Stimulated activated CD8-positive, alpha-beta memory T cell treated with anti-CD3 and anti-CD28 coated beads, Interleukin-2, amount 100 ng/mL, for 48 hours (primary cell): ENCODE results near the gene TLE4.

Source experiments
- DNase-seq, 2 donors: peaks; one replicate each; pipeline ENCODE4 v3.0.0-alpha.2; 2020; ENCODE audit warnings: low read depth in 2 of 2

TLE4 gene

DNA sequence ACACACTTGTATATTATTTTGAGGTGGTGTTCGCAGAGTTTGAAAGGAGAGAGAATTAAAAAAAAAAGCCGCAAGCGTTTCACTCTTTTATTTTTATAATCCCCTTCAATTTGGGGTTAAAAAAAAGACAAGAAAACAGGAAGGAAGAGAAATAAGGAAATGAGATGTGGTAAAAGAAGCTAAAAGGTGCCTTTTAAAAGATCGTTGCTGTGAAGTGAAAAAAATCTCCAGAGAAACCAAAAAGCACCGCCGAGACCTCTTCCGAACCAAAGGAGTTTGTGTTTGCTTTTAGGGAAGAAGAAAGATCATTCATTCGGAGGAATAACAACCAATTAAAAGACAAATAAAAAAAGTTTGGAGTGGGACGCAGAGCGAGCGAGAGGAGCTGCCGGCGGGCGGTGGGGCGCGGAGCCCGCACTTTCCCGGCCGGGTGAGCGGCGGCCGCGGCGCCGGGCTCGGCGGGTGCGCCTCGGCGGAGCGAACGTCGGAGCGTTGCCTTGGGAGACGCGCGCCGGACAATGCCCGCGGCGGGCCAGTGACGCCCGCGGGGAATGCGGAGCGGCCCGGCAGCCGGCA, 355 bp downstream of the TLE4 start:
- DNase-seq: peak in 1 of 2 donors; percentile 21

DNA sequence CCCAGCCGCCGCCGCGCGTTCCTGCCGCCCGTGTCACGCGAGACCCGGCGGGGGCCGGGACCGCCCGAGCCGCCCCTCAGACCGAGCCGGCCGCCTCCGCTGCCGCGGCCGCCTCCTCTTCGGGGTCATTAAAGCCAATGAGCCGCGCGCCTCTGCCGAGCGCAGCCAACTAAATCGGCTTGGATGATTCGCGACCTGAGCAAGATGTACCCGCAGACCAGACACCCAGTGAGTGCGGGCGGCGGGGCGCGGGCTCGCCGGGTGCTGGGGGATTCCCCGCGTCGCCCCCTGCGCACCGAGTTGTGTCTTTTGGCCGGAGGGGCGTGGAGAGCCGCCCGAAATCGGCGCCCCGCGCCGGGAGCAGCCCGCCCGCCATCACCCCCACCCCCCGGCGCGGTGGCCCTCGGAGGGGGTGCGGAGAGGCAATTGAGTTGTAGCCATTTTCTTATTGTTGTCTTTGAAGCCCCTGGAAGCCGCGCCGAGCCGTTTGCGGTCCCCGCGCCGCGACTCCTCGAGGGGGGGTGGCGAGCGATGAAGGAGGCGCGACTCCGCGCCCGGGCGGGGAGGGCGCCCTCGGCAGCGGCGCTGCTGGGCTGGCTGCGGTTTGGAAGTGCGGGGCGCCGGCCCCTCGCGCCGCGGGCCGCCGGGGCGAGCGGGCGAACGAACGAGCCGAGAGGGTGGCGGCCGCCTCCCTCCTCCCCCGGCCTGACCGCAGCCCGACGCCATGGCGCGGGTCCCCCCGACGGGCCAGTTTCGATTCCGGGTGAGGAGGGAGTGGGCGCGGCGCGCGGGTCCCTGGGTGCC, 1.0 kb downstream of the TLE4 start:
- peak in 1 of 2 donors; percentile 33 for DNase-seq

DNA sequence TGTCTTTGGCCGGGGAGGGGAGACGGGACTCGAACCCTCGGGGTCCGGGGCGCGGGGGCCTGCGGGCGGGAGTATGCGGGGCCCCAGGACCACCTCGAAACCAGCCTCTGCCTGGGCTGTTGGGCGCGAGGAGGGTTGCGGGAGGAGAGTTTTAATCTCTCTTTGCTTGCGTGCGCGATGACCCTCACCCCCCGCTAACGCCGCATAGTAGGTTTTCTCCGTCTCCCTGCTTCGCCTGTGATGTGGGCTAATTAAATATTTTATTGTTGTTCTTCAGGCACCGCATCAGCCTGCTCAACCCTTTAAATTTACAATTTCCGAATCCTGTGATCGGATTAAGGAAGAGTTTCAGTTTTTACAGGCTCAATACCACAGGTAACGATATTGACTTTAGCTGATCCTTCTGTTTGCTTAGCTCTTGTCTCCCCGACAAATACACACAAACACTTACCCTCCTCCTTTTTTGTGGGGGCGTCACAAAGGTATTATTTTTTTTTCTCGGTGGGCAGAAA, 1.7 kb downstream of the TLE4 start:
- no peak for DNase-seq

DNA sequence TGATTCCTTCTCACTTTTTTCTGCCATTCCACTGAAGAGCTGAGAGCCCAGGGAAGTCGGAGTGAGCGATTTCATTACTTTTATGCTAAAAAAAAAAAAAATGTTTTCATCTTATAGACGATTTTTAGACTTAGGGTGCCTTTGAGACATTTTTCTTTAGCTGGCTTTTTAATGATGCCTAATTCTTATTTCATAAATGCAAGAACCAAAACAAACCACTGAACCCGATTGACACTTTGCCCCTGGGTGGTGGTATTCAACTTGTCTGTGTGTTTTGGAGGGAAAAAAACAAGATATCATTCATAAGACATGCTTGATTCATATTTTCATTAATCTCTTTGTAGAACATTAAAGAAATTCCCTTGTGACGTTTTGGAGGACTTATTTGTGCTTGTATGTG, 2.4 kb downstream of the TLE4 start:
- no peak for DNase-seq

DNA sequence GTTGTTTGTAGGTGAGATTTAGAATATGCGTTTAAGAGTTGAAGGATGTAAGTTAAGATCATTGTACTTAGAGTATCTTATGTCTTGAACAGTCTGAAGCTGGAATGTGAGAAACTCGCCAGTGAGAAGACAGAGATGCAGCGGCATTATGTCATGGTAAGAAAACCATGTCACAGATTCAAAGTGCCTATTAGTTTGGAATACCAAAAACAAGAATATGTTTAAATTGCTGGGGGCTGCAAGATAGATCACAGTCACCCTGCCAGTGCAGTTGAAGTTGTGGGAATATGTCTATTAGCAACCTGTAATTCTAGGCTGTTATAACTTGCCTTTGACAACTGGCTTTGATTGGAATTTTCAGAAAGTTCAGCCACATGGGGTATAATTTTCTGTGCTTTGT, 3.0 kb downstream of the TLE4 start:
- DNase-seq: no peak

DNA sequence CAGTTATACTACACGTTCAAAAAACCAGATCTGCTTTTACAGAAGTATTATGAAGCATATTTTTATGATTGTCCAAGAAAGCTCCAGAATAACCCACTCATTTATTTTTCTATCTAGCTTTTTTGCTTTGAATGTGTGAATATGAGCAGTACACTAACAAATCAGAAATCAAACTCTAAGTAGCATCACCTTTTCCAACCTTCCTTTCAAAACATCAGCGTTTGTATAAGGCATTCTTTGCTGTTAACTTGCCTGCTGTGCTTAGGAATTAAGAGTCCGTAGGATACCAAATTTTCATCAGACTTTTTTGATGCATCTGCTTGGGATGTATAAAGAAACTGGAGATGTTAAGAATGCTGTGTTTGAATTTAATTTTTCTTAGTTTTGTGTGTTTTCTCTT, 3.8 kb downstream of the TLE4 start:
- no peak for DNase-seq

DNA sequence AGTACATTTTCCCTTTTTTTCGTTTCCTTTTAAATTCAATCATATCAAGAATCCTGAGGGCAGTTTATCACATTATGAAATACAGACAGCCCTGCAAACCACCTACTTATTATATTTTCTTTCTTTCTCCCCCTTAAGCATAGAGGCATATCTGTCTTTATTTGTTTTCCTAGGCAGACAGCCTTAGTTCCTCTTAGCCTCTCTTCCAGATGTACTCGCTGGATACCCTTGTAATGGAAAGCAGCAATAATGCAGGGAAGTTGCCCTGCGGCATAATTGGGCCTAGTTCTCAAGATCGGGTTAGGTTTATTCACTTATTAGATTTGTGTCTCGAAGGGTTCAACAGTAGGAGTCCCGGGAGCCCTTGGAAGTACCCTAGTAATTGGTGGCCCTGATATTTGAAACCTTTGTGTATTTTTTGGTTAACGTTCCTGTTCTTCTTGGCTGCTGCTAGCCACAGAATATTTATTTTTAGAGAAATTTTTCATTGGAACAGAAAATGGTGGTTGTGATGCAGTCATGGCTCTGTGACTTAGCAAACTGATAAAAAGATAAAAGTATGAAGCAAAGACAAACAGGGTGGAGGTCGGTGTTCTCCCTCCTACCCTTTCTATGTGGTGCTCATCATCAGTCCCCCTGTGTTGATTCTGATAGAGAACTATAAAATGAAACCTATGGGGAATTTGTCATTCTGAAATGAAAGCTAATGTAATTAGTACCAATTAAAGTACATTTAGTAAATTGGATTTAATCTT, 6.4 kb downstream of the TLE4 start:
- no peak for DNase-seq

DNA sequence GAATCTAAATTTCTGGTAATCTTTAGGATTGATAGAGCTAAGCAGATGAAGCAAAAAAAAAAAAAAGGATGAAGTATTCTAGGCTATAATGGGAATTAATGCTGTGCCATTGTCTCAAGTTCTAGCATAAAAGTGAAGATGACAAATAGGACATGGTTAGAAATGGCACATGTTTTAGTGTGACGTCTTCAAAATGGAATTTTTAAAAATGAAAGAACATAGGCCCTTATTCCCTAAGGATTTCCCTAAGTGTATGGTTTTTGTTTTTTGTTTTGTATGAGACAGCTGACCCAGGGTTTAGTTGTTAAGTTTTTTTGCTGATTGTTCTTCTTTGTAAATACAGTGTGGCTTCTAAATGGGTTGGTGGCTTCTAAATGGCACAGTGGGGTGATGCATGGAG, 7.1 kb downstream of the TLE4 start:
- no peak for DNase-seq

DNA sequence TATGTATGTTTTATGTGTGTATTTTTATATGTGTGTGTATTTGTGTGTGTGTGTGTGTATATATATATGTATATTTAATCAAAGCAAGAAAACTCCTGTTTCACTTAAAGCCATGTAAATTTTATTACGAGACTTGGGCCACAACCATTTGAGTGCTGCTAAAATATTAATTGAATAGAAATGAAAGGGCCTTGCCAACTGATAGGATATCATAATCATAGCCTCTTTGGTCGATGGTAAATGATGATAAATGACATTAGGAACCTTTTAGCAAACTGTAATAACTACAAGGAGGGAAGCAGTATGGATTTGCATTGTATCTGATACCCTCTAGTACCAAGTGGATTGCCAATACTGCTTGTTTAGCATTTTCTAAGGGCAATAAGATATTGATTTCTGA, 7.9 kb downstream of the TLE4 start:
- DNase-seq: no peak

DNA sequence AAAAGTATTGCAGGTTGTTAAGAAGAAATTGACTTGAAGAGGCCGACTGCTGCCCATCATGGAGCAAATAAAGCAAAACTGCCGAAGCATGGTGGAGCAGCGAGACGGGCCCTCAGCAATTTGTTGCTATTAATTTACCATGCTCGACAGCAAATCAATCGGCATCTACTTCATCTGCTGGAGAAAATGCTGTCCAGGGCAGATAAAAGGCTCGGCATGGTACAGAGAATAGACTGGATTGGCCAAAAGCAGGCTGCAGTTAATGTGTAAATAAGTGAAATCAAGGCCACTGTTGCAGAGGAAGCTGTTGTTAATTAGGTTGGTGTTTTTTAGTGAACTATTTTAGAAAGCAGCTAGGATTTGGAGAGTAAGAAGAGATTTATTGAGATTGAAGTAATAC, 8.3 kb downstream of the TLE4 start:
- no peak for DNase-seq

DNA sequence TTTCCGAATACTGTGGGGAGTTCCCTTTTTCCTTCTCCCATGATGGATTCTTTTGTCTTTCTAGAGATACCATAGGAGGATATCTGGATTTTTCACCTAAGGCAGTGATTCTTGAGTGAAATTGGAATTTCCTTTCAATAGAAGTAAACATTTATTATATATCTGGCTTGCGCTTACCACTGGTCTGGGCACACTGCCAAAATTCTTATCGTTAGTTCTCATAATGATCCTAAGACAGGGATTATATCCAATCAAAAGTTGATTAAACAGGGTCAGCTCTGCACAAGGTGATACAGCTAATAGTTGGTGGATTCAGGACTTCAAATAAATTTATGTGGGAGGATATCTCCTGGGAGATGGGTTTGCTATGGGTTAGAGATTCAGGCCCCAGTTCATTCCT, 9.6 kb downstream of the TLE4 start:
- DNase-seq: no peak

DNA sequence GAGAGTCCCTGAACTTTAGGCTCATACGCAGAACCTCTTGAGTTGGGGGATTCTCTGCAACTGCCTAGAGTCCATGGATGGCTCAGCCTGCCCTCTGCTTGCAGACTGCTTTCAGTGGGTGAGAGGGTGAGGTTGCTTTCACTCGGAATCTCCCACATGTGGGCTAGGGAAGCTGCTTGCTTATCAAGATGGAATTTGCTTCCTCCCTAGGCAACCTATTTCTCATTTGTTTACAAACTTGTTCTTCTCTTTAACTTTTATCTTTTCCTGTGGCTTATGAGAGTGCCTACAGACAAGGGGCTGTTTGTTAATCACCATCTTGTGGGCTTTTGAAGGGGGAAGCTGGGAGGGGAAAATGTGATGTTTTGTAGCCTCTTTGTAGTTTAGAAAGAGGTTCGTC, 10.0 kb downstream of the TLE4 start:
- DNase-seq: no peak

DNA sequence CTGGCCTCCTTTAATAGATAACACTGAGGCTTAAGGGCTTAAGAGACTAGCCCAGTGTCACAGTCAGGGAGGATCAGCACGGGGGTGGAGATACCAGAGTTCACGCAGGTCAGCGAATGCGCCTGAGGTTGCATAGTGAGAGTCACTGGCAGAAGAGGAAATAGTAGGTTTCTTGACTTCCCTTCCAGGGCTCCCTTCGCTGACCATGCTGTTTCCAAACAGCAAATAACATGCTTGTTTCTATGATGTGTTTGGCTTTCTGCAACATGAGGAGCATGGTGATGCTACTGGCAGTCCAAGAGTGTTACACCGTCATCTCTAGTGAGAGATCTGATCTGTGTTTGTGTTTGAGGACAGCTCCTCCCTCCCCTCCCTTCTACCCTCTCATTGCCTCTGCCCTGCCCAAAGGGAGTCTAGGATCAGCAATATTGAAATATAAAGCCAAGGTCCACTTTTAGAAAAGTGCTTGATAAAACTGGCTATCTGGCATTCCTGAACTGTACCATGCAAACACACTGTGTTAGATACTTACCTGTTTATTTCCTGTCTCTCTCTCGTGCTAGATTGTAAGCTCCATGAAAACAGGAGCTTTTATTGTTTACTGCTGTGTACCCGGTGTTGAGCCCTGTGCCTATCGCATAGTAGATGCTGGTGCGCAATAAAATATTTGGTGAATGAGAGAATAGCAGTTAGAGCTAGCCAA, 12.3 kb downstream of the TLE4 start:
- no peak for DNase-seq

DNA sequence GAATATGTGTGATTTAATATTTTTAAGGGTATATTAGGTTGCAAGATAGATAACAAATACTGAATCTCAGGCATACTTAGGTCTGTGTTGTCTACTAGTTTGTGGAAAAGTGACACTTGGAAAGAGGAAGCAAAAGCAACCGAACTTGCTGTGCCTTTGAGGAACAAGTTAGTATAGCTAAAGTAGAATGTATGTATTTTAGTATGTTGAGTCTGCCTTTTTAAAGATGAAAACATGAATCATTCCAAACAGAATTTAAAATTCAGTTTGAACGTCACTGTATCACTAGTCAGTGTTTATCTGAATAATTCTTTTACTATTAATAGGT, 12.9 kb downstream of the TLE4 start:
- DNase-seq: no peak

DNA sequence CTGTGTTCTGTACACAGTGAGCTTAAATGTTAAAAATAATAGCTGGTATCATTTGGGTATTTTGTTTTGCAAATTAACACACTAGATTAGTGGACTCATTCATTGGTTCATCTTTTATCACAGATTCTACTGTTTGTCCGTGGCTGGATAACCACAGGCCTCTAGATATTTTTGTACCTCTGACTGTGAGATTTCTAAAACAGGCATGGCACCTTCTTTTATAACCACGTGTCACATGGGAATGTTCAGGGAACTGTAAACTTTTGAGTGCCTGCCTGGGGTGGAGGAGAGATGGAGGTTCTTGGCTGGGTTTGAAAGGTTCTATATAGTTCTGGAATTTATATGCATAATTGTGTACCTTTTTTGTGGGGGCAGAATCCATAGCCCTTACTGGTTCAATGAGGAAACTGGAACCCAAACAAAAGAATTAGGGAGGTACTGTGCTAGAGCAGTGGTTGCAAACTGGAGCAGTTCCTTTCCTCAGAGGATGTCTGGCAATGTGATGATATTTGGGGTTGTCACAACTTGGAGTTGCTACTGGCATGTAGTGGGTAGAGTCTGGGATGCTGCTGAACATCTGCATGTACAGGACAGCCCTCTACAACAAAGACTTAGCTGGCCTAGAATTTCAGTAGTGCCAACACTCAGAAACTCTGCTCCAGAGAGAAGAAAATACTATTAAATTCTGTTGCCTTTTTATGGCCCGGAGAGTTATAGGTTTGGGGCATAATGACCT, 16.9 kb downstream of the TLE4 start:
- no peak for DNase-seq

DNA sequence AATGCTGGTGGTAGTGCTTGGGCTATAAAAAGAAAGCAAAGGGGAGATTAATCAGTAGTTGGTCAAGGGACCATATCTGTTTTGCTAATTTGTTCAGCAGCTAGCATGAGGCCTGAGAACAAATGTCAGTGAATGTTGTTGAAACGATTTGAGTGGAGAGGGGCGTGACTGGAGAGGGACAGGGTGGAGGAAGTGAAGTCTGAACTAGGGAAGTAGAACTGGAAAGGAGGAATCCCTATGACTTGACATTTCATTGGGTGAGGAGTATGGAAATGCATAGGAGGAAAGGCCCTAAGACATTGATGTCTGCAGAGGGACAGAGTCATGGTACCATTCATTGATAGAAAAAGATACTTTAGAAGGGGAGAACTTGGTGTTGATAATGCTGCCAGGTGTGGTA, 19.7 kb downstream of the TLE4 start:
- no peak for DNase-seq

DNA sequence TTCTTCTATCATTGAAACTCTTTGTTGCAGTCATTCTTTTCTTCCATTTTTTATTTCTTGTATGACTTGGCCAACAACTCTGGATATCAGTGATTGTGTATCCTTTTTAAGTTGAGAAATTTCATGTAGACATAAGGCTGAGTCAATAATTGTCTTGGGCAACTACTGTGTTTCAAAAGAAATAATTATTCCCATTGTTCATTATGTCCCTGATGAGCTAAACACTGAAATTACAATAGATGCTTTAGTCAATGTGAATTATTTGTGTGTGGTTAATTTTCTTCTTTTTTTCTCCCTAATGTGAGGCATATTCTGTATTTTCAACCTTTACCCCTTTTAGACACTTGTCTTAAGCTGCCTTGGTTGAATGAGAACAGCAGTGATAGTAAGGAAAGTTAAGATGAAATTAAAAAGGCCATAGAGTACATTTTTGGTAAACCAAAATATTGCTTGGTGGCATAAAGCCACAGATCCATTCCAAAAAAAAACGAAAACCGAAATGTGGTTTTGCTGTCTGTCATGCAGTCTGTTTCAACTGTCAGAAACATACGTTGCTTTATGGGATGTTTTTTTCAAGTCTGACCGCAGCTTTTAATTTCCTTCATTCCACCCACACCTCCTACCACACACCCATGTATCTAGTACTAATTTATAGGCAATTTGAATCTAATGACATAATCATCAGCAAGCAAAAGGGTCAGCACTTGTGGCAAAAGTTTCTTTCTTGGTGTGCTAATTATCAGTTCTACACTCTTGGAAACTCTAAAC, 21.1 kb downstream of the TLE4 start:
- DNase-seq: no peak

DNA sequence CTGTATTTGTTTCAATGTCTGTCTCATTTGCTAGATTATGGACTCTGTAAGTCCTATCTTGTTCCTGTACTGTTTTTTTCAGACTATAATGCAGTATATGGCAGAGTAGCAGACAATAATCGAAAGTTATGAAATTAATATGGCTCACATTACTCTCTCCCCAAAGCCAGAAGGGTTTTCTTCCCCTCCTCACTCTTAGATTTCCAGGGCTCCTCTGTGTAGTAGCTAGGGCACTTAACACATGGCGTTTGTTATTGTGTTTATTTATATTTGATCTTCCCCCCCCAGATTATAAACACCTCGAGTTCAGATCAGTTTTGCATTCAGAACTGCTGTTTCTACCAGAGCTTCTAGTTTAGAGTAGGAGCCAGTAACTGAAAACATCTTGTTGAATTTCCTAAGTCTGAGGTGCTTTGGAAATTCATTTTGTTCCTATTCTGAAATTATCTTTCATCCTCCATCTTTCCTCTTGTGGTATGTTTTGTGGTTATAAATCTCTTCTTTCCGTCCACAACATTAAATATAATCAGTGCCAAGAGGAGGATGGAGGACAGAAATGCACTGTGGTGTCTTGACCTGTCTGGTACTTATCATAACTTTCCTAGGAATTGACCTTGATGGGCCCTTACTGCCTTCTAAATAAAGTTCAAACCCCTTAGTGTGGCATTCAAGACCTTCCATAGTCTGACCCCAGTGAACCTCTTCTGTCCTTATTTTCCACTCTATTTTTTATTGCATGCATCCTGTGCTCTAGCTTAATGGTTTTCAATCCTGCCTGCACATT, 27.0 kb downstream of the TLE4 start:
- DNase-seq: no peak

DNA sequence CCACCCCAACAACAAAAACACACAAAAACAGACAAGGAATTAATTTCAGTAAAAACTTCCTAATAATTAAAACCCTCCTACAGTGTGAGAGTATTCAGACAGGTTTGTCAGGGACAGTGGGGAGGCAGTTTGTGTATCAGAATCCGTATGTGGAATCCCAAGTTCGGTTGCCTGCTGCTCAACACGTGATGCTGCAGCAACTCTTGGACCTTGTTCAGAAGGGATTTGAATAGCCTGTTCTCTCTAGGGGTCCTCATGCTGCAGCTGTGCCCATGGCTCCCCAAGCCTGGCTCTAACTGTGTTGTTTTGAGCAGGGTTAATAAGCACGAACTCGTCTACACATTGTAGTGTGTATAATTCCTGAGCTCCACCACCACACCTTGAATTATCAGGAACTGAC, 28.7 kb downstream of the TLE4 start:
- no peak for DNase-seq
